Spleen (tissue), 11 donors: ENCODE data around the gene GABARAP. TPM values are rescaled to one million over a fixed set of nuclear protein-coding genes. Genes with fewer than 3 reads are reported as not detected.
A peak's percentile ranks its signal among the peaks of the same experiment; 100 is the strongest.

Experiments
- DNase-seq: peaks from one replicate; pipeline ENCODE4 v3.0.0-alpha.2; 2020
- H3K27ac ChIP-seq, 8 donors: fragments of 200-600 bp; sonication (generic) in 7 of 8; 1 replicate in 4 of 8; 2 replicates in 4 of 8; pipeline versions ENCODE4 v1.5.0 to v1.8.0; 2016 to 2021; ENCODE audit warnings: inconsistent platforms in 4 of 8, mild to moderate bottlenecking in 4 of 8, moderate library complexity in 1 of 8
- H3K27me3 ChIP-seq, 7 donors: fragments of 200-600 bp; sonication (generic) in 6 of 7; replicated peaks in 1 of 7; 1 replicate in 4 of 7; 2 replicates in 3 of 7; pipeline versions ENCODE4 v1.5.0 to v1.8.0; 2016 to 2021; ENCODE audit warnings: inconsistent platforms in 3 of 7, mild to moderate bottlenecking in 1 of 7
- H3K36me3 ChIP-seq, 6 donors: fragments of 200-600 bp; sonication (generic) in 5 of 6; 1 replicate in 4 of 6; 2 replicates in 2 of 6; pipeline versions ENCODE4 v1.5.0 to v1.8.0; 2016 to 2021; ENCODE audit warnings: inconsistent platforms in 2 of 6
- H3K4me1 ChIP-seq, 6 donors: fragments of 200-600 bp; sonication (generic) in 5 of 6; 1 replicate in 3 of 6; 2 replicates in 3 of 6; pipeline versions ENCODE4 v1.5.0 to v1.8.0; 2016 to 2021; ENCODE audit warnings: inconsistent platforms in 3 of 6
- H3K4me3 ChIP-seq, 8 donors: fragments of 200-600 bp; sonication (generic) in 7 of 8; 1 replicate in 4 of 8; 2 replicates in 4 of 8; pipeline versions ENCODE4 v1.5.0 to v1.8.0; 2016 to 2021; ENCODE audit warnings: inconsistent platforms in 4 of 8, mild to moderate bottlenecking in 4 of 8, moderate library complexity in 2 of 8
- H3K9me3 ChIP-seq, 8 donors: fragments of 200-600 bp; sonication (generic) in 7 of 8; 1 replicate in 4 of 8; 2 replicates in 4 of 8; pipeline versions ENCODE4 v1.5.0 to v1.8.0; 2016 to 2021; ENCODE audit warnings: inconsistent platforms in 4 of 8
- CTCF ChIP-seq, 11 experiments: fragments of 200-600 bp in 7 of 11; fragments of 450-650 bp in 4 of 11; sonication (generic) in 4 of 11; IDR thresholded peaks in 8 of 11; conservative IDR thresholded peaks in 3 of 11; 1 replicate in 7 of 11; 2 replicates in 4 of 11; pipeline versions ENCODE4 v1.4.0 to v1.8.0; 2016 to 2021; ENCODE audit warnings: antibody characterized with exemption in 11 of 11, inconsistent platforms in 4 of 11, mild to moderate bottlenecking in 1 of 11
- POLR2A ChIP-seq, 3 donors: fragments of 450-650 bp; IDR thresholded peaks; one replicate each; pipeline ENCODE4 v1.5.1; 2017; ENCODE audit warnings: antibody characterized with exemption in 3 of 3, mild to moderate bottlenecking in 1 of 3
- POLR2AphosphoS5 ChIP-seq, 3 donors: sonication (generic); formaldehyde crosslinking; IDR thresholded peaks; one replicate each; pipeline ENCODE4 v1.5.1; 2017; ENCODE audit warnings: antibody characterized with exemption in 3 of 3
- WGBS, 5 donors: extraction: QIAGEN DNeasy Blood & Tissue Kit in 3 of 5; methylation state at CpG; one replicate each; pipeline versions ENCODE4 v1.1.5 to v1.1.7; 2013 to 2018; 5-methylcytosine and 5-hydroxymethylcytosine counted together
- intact Hi-C: fragments of 100-400 bp; cut with DNase I; formaldehyde crosslinking; loops from one replicate; pipeline ENCODE4 v1.15.0; 2023; ENCODE audit warnings: low total_unique reads
- polyA plus RNA-seq, 3 donors: library from polyadenylated mRNA; stranded (reverse); fragments of 200-250 nt; gene quantifications; one replicate each; pipeline ENCODE4 v1.2.1, GENCODE V29; 2013
- total RNA-seq, 7 donors: library from RNA; depleted of rRNA in 3 of 7; stranded (reverse); fragments of >200 nt in 3 of 7; fragmentation: NEBNext Ultra II Directional in 4 of 7; extraction: Animal tissue kit (Norgen Biotek cat#: 25700) in 4 of 7; gene quantifications; one replicate each; pipeline versions ENCODE4 v1.1.0 to v1.2.1, GENCODE V29; 2016 to 2021
- donor health status: healthy with polysubstance abuse.
- donor health status: DM: no; HTN: no; CAD: no; lungs with moderate emphysema.
- donor health status: DM: no; HTN: no; CAD: no.
- donor health status: Bipolar disorder and iron deficiency.
- donor health status: healthy.
- donor health status: DM: no; HTN: no; CAD: no.
- donor health status: DM: yes; HTN: yes; CAD: no.

The GABARAP gene
- total and polyA plus RNA-seq, 10 donors, result 222 to 855 (median 489) TPM

DNA sequence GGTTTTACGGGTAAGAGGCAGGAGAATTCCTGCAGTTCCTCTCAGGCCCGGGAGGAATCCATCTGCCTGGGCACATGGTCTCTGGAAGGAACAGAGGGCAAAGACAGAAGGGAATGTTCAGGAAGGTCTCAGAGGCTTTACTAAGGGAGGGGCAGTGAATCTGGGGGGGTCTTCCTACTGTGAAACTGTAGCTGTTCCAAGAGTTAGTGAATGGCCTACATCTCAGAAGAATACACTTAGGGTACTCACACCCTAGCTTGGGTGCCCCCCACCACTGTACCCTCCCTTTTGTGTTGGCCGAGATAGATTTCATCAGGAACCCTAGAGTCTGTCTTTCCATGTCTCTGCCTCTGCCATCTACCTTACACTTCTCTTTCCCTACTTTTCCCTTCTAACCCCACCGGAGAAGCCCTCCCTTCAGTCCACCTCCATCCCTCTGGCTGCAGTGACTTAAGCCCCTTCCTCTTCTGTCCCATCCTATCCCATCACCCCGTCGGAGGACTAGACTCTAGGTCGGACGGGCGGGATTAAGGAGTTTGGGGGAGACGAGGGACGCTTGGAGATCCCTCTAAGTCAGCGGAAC lies 22.9 kb downstream of the GABARAP start:
- Histone ChIP-seq H3K4me3 (peak overlapping the region; percentile 83 to 99 (median 92)), H3K4me1 (peaks cover 39 to 89% (median 70%) of the 10 kb centered on the region in 6 donors), H3K27ac (peak overlapping the region; percentile 91 to 99 (median 94)), H3K27me3 (no peaks in the 10 kb centered on the region), H3K36me3 (peaks cover 0 to 35% (median 24%) of the 10 kb centered on the region in 6 donors), H3K9me3 (no peaks in the 10 kb centered on the region)
- no peak for TF ChIP-seq CTCF (IDR thresholded peaks at IDR 0.05 in 8 of 11, conservative IDR thresholded peaks at IDR 0.05 in 3 of 11)
- no peak for TF ChIP-seq POLR2AphosphoS5 (IDR thresholded peaks at IDR 0.05)
- TF ChIP-seq POLR2A (IDR thresholded peaks at IDR 0.05), result no peak
- 13 to 17% (median 17%) methylated on average over 12 of the region's 12 CpGs for WGBS, 5 donors
- intact Hi-C loops, result no loop called here
- no peak for DNase-seq

DNA sequence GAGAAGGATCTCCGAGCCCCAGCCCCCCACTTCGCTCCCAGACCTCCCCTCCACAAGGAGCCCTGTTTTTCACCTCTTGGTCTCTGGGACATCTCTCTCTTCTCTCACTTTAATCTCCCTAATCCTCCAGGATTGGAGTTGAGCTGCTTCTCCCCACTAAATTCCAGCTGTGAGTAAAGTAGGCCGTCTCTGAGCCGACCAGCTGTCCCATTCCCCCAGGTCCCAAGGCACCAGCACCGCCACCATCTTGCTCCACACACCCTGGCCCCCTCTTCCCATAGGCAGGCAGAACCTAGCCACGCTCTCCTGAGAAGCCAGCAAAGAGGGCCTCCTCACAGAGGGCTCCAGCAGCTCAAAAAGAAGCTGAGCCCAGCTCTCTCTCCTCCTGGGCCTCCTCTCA lies 23.5 kb downstream of the GABARAP start:
- peaks cover 0 to 30% (median 19%) of the 10 kb centered on the region in 6 donors for H3K36me3 ChIP-seq
- no peak for DNase-seq
- intact Hi-C loops, result no loop called here
- H3K4me1 ChIP-seq, result peaks cover 45 to 89% (median 74%) of the 10 kb centered on the region in 6 donors
- H3K27ac ChIP-seq, result peak overlapping the region in 6 of 8 donors; percentile 91 to 99 (median 96)
- WGBS, 5 donors, result 75 to 89% (median 77%) methylated on average over 6 of the region's 6 CpGs
- no peaks in the 10 kb centered on the region for H3K27me3 ChIP-seq
- peak overlapping the region in 1 of 8 donors; percentile 92 for H3K4me3 ChIP-seq
- H3K9me3 ChIP-seq, result no peaks in the 10 kb centered on the region
- TF ChIP-seq POLR2AphosphoS5 (IDR thresholded peaks at IDR 0.05) (no peak), POLR2A (IDR thresholded peaks at IDR 0.05) (no peak), CTCF (IDR thresholded peaks at IDR 0.05 in 8 of 11, conservative IDR thresholded peaks at IDR 0.05 in 3 of 11) (no peak)

DNA sequence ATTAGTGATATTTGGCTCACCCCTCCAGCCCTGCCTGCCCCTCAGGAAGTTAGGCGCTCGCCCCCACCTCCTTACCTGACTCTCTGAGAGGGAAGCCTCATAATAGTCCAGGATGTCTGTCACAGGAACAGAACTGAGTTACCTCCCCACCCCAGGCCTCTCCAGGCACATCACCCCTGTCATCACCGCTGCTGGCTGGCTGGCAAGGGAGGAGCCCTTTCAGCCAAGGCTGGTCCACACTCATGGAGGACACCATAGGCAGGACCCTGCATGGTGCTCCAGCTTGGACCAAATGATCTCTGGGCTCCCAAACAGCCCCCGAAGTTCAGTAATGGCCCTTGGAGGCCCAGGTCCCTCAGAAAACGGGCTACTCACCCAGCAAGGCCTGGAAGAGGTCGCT lies 24.1 kb downstream of the GABARAP start:
- peaks cover 45 to 95% (median 79%) of the 10 kb centered on the region in 6 donors for H3K4me1 ChIP-seq
- TF ChIP-seq POLR2A (IDR thresholded peaks at IDR 0.05) (no peak), POLR2AphosphoS5 (IDR thresholded peaks at IDR 0.05) (peak in 1 of 3 donors; percentile 11)
- H3K4me3 ChIP-seq, result peak overlapping the region in 4 of 8 donors; percentile 40 to 87 (median 50)
- H3K27me3 ChIP-seq, result no peaks in the 10 kb centered on the region
- intact Hi-C loops, result no loop called here
- no peak for DNase-seq
- peaks cover 0 to 24% (median 13%) of the 10 kb centered on the region in 6 donors for H3K36me3 ChIP-seq
- 53 to 73% (median 60%) methylated on average over 6 of the region's 6 CpGs for whole genome bisulfite sequencing, 5 donors
- H3K9me3 ChIP-seq, result no peaks in the 10 kb centered on the region
- peak overlapping the region; percentile 19 to 99 (median 80) for H3K27ac ChIP-seq

DNA sequence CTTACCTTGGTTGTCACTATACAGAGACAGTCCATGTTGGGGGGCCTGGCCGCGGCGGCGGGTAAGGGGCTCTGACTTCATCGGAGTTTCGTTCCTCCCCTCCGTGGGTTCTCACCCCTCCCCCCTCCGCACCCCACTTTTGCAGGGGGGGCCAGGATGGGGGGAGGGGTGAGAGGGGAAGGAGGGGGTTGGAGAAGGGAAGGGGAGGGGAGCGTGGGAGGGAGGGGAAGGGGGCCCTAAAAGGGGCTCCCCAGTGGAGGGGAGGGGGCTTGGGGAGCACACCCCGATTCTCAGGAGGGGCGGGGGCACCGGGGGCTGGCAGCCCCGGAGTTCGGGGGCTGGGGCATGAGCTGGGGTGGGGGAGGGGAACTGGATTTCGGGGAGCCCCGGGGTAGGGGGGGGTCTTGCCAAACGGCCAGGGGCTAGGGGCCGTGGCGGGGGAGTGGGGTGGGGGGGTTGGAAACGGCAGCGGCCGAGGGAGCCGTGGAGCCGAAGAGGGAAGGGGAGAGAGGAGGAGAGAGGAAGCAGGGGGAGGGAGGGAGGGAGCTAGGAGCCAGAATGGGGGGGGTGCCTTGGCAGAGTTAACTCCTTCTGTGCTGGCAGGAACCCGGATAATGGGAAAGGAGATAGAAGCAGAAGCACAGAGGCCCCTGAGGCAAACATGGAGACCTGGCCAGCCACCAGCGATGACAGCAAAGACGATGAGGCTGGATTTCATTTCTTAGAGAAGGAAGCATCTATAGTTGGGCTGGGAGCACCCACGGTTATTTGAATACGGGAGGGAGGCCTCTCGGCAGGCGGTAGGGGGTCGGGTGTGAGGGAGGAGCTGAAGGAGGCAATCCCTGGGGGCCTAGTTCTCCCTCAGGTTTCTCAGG lies 24.9 kb downstream of the GABARAP start:
- intact Hi-C loops, result no loop called here
- Histone ChIP-seq H3K9me3 (no peaks in the 10 kb centered on the region), H3K4me3 (peak overlapping the region in 7 of 8 donors; percentile 20 to 87 (median 40)), H3K27me3 (no peaks in the 10 kb centered on the region), H3K4me1 (peaks cover 45 to 89% (median 81%) of the 10 kb centered on the region in 6 donors), H3K27ac (peak overlapping the region; percentile 19 to 99 (median 72)), H3K36me3 (peaks cover 0 to 16% (median 4%) of the 10 kb centered on the region in 6 donors)
- TF ChIP-seq CTCF (IDR thresholded peaks at IDR 0.05 in 8 of 11, conservative IDR thresholded peaks at IDR 0.05 in 3 of 11) (no peak), POLR2A (IDR thresholded peaks at IDR 0.05) (no peak), POLR2AphosphoS5 (IDR thresholded peaks at IDR 0.05) (no peak)
- whole genome bisulfite sequencing, 5 donors, result 2 to 4% (median 3%) methylated on average over 25 to 32 of the region's 32 CpGs
- no peak for DNase-seq
